Midbrain (tissue), 1 donor: ENCODE results near the gene TERT.
"Not testable (repeated sequence)": the region's sequence is repeated elsewhere in the genome, so short reads cannot be mapped to it uniquely, and the experiment has no call there.

Experiments used
- DNase-seq: peaks from one replicate; lab custom pipeline; 2025; lab: John Stamatoyannopoulos, UW

Gene TERT

DNA sequence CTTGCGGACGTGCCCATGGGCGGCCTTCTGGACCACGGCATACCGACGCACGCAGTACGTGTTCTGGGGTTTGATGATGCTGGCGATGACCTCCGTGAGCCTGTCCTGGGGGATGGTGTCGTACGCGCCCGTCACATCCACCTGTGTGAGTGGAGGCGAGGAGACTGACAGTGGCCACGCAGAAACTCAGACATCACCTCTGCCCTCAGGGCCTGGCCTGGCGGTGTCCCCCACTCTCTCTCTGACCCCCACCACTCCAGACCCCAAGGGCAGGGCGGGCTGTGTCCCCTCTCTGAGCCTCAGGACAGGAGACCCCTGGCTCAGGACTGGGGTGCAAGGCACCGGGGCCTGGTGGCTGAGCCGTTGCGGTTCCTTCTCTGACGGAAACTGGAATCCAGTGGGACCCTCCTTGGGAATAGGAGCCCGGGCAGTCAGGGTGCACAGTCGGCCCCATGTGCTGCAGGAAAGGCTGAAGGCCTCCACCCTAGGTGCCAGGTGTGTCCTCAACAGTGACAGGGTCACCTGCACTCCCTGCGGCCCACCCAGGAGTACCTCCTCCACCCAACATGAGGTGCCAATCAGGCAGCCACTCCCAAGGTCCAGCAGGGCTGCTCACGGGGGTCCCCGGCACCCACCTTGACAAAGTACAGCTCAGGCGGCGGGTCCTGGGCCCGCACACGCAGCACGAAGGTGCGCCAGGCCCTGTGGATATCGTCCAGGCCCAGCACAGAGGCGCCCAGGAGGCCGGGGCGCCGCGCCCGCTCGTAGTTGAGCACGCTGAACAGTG is 16.0 kb downstream of the TERT start:
- no peak for DNase-seq

DNA sequence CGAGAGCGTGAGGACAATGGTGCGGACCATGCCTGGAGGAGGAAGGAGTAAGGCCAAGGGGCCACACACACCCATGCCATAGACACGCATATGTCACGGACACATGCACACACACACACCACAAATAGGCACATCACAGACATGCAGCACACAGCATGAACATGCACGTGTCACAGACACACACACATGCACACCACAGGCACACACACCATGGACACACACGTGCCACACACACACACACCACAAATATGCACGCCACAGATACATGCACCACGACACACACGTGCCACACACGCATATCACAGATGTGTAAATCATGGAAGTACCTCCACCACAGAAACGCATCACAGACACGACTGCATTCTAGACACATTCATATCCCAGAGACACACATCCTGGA is 16.7 kb downstream of the TERT start:
- no peak for DNase-seq

DNA sequence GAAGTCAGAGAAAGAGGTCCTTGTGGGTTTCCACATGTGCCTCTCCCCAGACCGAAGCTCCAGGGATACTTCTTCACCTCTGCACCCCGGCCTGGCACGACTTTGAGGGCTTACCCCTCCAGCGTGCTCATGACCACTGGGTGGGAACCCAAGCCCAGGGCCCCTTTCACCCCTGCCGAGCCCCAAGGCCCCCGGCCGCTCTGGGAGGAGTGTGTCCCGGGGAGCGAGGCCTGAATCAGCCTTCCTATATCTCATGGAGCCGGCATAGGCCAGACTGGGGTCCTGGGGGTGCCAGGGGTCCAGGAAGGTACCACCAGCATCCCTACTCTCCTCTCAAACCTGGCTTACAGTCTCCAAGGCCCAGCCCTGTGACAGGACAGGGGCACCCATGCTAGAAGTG is 17.1 kb downstream of the TERT start:
- DNase-seq, result no peak

DNA sequence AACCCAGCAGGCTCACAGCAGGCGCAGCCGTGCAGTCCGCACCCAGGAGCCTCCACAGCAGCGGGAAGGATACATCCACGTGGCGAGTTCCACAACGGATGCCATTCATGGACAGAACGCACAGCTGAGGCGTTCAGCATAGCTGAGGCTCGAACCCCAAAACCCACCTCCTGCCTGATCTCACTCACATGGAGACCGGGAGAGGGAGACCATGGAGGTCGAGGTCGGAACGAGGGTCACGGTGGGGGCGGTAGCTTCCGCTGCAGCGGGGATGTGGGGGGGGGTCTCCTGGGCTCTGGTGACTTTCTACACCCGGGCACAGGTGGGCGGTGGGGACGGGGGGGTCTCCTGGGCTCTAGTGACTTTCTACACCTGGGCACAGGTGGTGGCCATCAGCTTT is 17.5 kb downstream of the TERT start:
- no peak for DNase-seq

DNA sequence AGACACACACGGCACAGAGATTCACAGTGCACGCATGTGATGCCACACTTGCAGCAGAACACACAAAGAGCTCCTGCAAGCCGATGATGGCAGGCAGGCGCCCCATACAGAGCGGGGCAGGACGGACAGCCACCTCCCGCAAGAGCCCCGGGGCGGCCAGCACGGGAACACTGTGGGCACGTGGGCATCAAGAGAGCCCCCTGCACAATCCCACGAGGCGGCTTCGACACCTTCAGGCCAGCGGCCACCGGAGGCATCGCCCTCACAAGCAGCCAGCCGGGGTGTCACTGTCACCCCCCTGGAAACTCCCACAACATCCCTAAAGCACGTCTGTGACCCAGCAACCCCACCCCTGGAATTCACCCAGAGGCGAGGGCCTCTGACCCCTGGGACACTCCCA is 17.9 kb downstream of the TERT start:
- DNase-seq, result no peak

DNA sequence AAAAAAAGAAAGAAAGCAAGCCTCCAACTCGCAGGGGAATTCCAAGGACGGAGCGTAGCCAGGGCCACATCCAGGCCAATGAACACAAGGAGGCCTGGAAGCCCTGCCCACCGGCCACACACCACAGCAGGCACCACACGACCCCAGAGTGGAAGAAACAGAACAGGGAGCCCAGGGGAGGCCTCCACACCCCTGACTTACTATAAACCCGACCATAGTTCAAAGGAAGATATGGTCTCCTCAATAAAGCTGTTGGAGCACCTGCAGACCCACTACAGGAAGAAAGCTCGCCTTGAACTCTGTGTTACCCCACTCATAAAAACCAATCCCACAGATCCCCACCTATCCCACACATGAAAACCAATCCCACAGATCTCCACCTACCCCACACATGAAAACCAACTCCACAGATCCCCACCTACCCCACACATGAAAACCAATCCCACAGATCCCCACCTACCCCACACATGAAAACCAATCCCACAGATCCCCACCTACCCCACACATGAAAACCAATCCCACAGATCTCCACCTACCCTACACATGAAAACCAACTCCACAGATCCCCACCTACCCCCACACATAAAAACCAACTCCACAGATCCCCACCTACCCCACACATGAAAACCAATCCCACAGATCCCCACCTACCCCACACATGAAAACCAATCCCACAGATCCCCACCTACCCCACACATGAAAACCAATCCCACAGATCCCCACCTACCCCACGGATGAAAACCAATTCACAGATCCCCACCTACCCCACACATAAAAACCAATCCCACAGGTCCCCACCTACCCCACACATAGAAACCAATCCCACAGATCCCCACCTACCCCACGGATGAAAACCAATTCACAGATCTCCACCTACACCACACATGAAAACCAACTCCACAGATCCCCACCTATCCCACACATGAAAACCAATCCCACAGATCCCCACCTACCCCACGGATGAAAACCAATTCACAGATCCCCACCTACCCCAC is 19.2 kb downstream of the TERT start:
- not testable (repeated sequence) for DNase-seq

DNA sequence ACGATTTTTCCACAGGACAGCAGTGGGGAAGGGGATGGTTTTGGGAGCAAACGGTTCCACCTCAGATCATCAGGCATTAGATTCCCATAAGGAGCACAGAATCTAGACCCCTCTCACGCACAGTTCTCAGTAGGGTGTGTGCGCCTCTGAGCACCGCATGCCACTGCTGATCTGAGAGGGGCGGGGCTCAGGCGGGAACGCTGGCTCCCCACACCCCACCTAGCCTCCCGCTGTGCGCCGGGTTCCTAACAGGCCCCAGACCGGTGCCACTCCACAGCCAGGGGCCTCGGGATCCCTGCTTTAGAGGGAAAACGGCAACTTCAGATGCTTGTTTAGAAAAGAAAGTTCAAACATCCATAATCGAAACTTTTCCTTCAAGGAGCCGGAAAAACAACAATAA is 20.4 kb downstream of the TERT start:
- no peak for DNase-seq

DNA sequence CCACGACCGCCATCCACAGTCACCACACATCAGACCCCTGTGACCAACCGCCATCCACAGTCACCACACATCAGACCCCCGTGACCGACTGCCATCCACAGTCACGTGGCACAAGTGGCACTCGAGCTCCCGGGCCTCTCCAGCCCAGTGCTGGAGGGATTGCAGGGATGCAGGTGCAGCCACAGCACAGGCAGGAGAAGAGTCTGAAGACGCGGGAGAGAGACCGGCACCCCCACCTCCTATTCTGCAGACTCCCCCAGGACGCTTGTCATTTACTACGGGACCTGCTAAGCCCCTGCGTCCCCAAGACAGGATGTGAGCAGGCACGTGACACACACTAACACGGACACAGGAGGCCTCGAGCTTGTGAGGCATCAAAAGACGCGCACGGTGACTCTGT is 21.1 kb downstream of the TERT start:
- DNase-seq, result no peak

DNA sequence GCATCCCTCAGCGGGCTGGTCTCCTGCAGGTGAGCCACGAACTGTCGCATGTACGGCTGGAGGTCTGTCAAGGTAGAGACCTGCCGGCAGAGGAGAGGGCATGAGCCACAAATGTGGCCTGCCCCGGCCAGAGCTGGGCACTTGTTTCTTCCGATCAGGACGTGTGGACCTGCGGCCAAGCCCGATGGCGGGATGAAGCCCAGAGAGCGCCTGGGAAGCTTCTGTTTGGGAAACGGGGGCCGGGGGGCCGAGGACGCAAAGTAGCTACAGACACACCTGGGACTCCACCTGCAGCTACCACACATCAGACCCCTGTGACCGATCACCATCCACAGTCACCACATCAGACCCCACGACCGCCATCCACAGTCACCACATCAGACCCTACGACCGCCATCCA is 22.7 kb downstream of the TERT start:
- no peak for DNase-seq

DNA sequence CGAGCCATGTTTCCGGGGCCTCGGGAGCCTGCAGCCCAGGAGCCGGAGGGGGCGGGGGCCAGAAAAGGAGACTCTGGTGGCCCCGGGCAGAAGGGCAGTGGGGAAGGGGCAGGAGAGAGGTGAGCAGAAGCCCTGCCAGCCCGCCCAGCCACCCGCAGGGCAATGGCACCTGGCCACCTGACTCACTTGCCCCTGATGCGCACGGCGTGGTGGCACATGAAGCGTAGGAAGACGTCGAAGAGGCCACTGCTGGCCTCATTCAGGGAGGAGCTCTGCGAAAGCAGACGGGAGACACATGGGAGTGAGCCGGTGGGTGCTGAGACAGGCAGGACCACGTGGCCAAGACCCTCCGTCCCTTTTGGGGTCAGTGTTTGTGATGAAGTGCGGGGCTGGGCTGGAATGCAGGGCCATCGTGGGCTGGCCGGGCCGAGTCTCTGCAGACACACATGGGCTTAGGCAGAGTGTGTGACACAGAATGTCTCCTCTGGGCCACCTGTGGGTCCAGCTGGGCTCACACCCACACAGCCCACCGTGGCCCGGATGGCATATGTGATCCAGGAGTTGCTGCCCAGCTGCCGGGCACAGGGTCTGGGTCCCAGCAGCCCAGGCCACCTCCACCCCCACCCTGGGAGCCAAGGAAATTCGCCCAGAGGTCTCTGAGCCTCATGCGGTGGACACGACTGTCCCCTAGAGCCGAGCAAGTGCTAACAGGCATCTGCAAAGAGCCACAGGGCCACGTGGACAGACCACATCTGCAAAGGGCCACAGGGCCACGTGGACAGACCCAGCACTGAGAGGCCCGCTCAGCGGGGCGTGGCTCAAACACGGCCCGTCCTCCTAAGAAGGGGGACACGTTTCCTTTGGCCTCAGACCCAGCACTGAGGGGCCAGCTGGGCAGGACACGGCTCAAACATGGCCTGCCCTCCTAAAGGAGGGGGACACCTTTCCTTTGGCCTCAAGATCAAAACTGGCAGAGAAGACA is 23.6 kb downstream of the TERT start:
- no peak for DNase-seq

DNA sequence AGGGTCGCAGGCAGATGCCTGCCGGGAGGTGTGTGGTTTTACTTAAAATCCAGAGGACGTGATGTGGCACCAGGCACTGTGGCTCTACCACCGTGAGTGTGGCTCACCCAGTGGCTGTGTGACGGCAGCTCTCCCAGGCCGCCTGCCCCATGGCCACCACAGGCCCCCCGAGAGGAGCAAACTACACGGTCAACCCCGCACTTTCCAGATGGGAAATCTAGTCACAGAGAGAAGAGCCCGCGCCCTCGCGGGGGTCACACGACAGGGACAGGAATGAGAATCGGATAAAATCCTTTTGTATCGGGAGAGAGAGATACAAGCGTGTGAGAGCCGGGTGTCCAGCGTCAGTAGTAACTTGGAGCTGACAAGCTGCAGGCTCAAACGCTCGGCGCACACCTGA is 24.4 kb downstream of the TERT start:
- no peak for DNase-seq

DNA sequence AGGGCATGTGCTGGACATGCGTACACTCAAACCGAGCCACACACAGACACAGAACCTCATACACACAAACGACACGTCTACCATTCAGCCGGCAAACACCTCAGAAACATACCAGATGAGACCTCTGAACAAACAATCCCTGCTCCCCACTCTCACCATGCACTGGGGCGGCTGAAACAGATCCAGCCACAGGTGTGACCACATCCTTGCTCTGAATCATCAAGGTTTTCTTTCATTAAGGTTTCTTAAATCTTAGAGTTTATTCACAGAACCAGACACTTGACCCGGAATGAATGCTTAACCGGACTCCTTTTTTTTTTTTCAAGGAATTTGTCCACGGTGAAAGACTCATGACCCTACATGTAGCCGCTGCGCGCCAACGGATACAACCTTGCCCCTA is 26.2 kb downstream of the TERT start:
- no peak for DNase-seq

DNA sequence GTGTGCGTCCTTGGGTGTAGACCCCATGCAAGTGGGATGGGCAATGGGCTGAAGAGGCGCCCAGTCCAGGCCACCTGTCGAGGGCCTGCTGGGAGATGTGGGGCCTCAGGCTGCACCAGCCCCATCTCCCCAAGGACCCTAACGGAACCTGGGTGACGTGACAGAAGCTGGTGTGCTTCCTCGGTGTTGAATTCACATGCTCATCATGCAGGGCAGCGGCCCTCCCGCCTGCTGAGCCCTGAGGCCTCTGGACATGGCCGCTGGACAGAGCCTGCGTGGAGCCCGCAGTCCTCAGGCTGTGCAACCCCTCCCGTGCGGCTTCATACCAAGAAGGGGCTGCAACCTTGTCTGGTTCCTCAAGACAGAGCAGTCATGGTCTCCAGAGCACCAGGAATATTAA is 26.8 kb downstream of the TERT start:
- no peak for DNase-seq

DNA sequence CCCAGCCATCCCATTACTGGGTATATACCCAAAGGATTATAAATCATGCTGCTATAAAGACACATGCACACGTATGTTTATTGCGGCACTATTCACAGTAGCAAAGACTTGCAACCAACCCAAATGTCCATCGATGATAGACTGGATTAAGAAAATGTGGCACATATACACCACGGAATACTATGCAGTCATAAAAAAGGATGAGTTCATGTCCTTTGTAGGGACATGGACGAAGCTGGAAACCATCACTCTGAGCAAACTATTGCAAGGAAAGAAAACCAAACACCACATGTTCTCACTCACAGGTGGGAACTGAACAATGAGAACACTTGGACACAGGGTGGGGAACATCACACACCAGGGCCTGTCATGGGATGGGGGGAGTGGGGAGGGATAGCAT is 27.4 kb downstream of the TERT start:
- not testable (repeated sequence) for DNase-seq

DNA sequence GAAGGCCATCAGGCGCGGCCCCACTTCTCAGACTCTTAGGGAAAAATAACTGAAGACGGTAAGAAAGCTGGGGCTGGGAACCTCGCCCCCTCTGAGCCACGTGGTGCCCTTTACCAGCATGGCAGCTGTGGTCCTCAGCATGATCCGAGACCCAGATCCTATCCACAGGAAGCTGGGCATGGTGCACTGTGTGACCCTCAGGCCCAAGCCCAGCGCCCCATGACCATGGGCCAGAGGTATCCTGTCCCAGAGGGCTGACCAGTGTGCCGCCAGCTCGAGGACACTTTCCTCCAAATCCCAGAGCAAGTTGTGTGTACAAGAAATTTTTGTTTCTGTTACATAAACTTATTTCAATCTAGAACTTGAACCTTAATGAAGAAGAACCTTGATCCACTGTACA is 28.1 kb downstream of the TERT start:
- no peak for DNase-seq

DNA sequence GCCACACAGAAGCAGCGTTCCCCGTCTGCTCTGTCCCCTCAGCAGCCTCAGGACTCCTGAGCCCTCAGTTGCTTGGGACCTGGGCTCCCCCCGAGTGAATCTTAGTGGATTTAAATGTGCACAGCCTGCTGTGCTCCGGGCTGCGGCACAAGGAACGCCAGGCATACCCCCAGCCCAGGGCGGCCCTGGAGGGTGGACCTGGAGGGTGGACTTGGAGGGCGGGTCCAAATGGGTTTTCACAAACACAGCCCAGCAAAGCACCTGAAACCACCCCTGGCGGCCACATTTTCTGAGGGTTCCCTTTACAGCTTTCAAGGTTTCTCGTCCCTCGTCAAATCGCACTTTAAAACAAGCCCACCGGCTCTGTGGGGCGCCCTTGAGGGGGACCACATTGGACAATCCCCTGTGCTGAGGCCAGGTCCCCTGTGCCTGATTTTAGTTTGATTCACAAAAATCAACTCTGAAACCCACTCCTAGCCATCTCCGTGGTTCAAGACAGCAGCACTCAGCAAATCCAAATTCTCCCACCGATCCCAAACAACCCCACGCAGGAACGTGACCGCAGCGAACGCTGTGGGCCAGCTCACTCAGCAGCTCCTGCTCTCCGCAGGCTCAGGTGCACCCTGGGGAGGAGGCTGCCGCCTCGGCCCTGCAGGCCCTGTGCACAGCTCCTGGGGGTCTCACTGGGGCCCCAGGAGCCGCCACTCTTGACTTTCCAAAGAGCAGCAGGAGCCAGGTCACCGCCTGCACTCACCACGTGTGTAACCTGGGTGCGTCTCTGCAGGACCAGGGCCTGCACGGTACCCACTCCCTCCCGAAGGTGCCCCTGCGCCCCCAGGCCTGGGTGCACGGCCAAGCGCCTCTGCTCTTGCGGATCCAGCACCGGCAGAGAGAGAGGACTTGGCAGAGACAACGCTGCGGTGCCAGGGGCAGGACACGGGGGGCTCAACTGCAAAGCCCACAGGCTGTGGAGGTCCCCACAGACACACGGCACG is 29.1 kb downstream of the TERT start:
- DNase-seq, result no peak

DNA sequence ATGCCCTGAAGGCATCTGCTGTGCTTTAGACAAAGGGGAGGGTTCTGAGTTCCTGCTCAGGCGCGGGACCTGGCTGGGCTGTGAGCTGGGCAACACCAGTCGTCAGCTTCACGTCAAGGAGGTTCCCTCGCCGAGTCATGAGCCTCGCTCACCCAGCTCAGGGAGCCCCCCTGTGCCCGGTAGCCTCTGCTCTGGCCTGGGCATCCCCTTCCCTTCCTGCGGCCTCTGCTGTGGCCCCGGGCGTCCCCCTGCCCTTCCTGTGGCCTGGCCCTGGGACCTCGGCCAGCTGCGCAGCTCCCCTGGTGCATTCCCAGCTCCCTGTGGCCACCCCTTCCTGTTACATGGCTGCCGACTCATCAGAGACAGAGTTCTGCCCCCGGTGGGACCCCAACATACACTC is 29.8 kb downstream of the TERT start:
- no peak for DNase-seq

DNA sequence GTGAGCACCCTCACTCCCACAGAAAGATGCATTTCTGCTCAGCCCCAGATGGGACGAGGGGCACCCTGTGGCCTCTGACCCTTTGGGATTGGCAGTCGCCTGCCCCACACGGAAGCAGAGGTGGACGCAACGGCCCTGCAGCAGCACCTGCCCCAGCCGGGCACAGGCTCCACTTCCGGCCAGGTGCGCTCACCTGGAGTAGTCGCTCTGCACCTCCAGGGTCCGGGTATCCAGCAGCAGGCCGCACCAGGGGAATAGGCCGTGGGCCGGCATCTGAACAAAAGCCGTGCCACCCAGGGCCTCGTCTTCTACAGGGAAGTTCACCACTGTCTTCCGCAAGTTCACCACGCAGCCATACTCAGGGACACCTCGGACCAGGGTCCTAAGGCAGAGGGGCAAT is 30.7 kb downstream of the TERT start:
- DNase-seq, result no peak

DNA sequence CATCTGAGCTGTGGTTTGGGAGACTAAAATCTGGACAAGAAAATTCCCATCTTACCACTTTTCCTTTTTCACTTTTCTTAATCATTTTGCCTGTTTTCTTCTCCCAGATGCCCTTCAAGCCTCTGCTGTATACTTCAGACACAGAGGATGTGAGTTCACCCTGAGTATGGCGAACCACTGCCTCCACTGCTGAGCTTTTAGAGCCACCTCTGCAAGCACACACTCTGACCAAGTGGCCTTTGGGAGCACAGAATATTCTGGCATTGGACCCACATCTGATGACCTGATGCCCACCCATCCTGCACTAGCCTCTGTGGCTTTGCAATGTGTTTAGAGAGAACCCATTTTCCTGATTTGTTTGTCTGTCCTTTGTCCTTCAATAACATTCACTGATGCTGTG is 32.5 kb downstream of the TERT start:
- no peak for DNase-seq

DNA sequence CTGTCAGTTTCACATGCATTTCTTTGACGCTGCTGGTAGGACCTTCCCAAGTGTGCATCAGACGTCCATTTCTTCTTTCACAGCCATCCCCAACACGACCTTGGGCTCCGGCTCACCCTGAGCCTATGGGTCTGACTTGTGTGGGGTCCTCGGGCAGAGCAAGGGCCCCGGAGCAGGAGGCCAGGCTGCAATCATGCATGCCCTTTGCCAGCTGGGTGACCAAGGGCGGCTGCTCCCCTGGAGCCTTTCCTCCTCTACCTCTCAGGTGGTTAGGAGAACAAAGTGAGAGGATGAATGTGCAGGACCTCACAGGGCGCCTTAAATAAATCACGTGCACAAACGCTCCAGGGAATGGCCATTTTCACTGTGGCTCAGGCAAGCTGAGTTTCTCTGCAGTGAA is 33.2 kb downstream of the TERT start:
- DNase-seq, result no peak
